SU-DHL-6 (cell line): ENCODE results near the gene CDH1.

ENCODE experiments used
- H2AFZ ChIP-seq: fragments of 200-600 bp; sonication (generic); 2 replicates; pipeline ENCODE4 v1.6.1; 2014; ENCODE audit warnings: low read depth, mild to moderate bottlenecking, moderate library complexity, mixed read lengths, antibody characterized with exemption, low read length; ENCODE audit not compliant: severe bottlenecking
- H3F3A ChIP-seq: fragments of 200-600 bp; shearing (Covaris generic); 2 replicates; pipeline ENCODE4 v1.6.0; 2016; ENCODE audit warnings: antibody characterized with exemption, mild to moderate bottlenecking; ENCODE audit not compliant: insufficient read depth
- H3K27ac ChIP-seq: fragments of 200-600 bp; sonication (generic); 2 replicates; pipeline ENCODE4 v1.5.1; 2016; ENCODE audit warnings: low read depth, mild to moderate bottlenecking, low read length, moderate library complexity, mixed read lengths
- H3K27me3 ChIP-seq: fragments of 200-600 bp; sonication (generic), shearing (Covaris generic); 2 replicates; pipeline ENCODE4 v1.6.0; 2014; ENCODE audit warnings: mild to moderate bottlenecking, low read length
- H3K36me3 ChIP-seq: fragments of 200-600 bp; sonication (generic); 2 replicates; pipeline ENCODE4 v1.6.1; 2014; ENCODE audit warnings: mild to moderate bottlenecking, low read length, mixed read lengths
- H3K4me2 ChIP-seq: fragments of 300-600, 200-600 bp; shearing (Covaris generic), sonication (generic); 2 replicates; pipeline ENCODE4 v1.6.0; 2014; ENCODE audit warnings: low read length, low read depth, mild to moderate bottlenecking; ENCODE audit not compliant: poor library complexity, severe bottlenecking
- H3K4me3 ChIP-seq: fragments of 200-600 bp; sonication (generic); 2 replicates; pipeline ENCODE4 v1.5.1; 2014; ENCODE audit warnings: antibody characterized with exemption, low read length, mild to moderate bottlenecking, mixed read lengths; ENCODE audit not compliant: insufficient read depth, poor library complexity, severe bottlenecking
- H3K79me2 ChIP-seq: fragments of 200-600 bp; sonication (generic); 2 replicates; pipeline ENCODE4 v1.6.1; 2014; ENCODE audit warnings: mild to moderate bottlenecking, low read length, moderate library complexity; ENCODE audit not compliant: insufficient read depth
- H3K9ac ChIP-seq: fragments of 200-600 bp; sonication (generic); 2 replicates; pipeline ENCODE4 v1.7.0; 2014; ENCODE audit warnings: mild to moderate bottlenecking, low read length
- H3K9me2 ChIP-seq: fragments of 200-600 bp; sonication (generic); replicated peaks from 2 replicates; pipeline ENCODE4 v1.6.1; 2014; ENCODE audit warnings: low read length; ENCODE audit not compliant: insufficient read depth
- H3K9me3 ChIP-seq: fragments of 200-600 bp; sonication (generic); 2 replicates; pipeline ENCODE4 v1.6.1; 2014; ENCODE audit warnings: low read length, mixed read lengths; ENCODE audit not compliant: insufficient read depth
- H4K20me1 ChIP-seq: fragments of 200-600 bp; sonication (generic); 2 replicates; pipeline ENCODE4 v1.6.1; 2014; ENCODE audit warnings: low read depth, mild to moderate bottlenecking, antibody characterized with exemption, low read length, moderate library complexity, mixed read lengths
- CTCF ChIP-seq: fragments of 200-600 bp; sonication (generic); IDR thresholded peaks from one replicate; pipeline ENCODE4 v1.5.1; 2017; ENCODE audit warnings: antibody characterized with exemption, mild to moderate bottlenecking, low read length, moderate library complexity; ENCODE audit not compliant: insufficient read depth, poor library complexity, severe bottlenecking
- EZH2phosphoT487 ChIP-seq: fragments of 200-600 bp; sonication (generic), shearing (Covaris generic); conservative IDR thresholded peaks from 2 replicates; pipeline ENCODE4 v1.6.1; 2018; ENCODE audit warnings: mild to moderate bottlenecking, antibody characterized with exemption, low read length, moderate library complexity, mixed read lengths

The CDH1 gene

DNA sequence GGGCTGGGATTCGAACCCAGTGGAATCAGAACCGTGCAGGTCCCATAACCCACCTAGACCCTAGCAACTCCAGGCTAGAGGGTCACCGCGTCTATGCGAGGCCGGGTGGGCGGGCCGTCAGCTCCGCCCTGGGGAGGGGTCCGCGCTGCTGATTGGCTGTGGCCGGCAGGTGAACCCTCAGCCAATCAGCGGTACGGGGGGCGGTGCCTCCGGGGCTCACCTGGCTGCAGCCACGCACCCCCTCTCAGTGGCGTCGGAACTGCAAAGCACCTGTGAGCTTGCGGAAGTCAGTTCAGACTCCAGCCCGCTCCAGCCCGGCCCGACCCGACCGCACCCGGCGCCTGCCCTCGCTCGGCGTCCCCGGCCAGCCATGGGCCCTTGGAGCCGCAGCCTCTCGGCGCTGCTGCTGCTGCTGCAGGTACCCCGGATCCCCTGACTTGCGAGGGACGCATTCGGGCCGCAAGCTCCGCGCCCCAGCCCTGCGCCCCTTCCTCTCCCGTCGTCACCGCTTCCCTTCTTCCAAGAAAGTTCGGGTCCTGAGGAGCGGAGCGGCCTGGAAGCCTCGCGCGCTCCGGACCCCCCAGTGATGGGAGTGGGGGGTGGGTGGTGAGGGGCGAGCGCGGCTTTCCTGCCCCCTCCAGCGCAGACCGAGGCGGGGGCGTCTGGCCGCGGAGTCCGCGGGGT lies at the start of gene CDH1:
CDH1 (plus strand) TSS at position 247 of the 684 bp plus-strand sequence; CDS start at position 371, 124 bp downstream.
- H3K27ac ChIP-seq = no peak within 1 kb of the TSS
- H3F3A ChIP-seq = no peaks in the 10 kb centered on the region
- H3K36me3 ChIP-seq = no peaks in the 10 kb centered on the region
- no peak within 1 kb of the TSS for H3K4me3 ChIP-seq
- H3K9ac ChIP-seq = no peak within 1 kb of the TSS
- no peaks in the 10 kb centered on the region for H3K27me3 ChIP-seq
- H3K9me2 ChIP-seq = no peaks in the 10 kb centered on the region
- no peaks in the 10 kb centered on the region for H3K9me3 ChIP-seq
- no peak for TF ChIP-seq EZH2phosphoT487
- no peak for TF ChIP-seq CTCF
- no peaks in the 10 kb centered on the region for H4K20me1 ChIP-seq
- H3K79me2 ChIP-seq = no peaks in the 10 kb centered on the region
- H3K4me2 ChIP-seq = no peak within 1 kb of the TSS
- H2AFZ ChIP-seq = no peak within 1 kb of the TSS

- no peaks in the 10 kb centered on the region for H3K9me3 ChIP-seq
- H3K79me2 ChIP-seq = no peaks in the 10 kb centered on the region
- no peak overlapping the region for H3K27ac ChIP-seq
- no peaks in the 10 kb centered on the region for H4K20me1 ChIP-seq
- H3K9ac ChIP-seq = no peak overlapping the region
- H3K4me2 ChIP-seq = no peak overlapping the region
- H3K27me3 ChIP-seq = no peaks in the 10 kb centered on the region
- no peak overlapping the region for H3K4me3 ChIP-seq
- no peaks in the 10 kb centered on the region for H3F3A ChIP-seq
- no peak overlapping the region for H2AFZ ChIP-seq
- no peaks in the 10 kb centered on the region for H3K36me3 ChIP-seq
- no peaks in the 10 kb centered on the region for H3K9me2 ChIP-seq
- TF ChIP-seq EZH2phosphoT487 (no peak), CTCF (no peak)
These were observed 47.2 kb upstream of the CDH1 start for GRCh38 chr16:68689921-68690320.

DNA sequence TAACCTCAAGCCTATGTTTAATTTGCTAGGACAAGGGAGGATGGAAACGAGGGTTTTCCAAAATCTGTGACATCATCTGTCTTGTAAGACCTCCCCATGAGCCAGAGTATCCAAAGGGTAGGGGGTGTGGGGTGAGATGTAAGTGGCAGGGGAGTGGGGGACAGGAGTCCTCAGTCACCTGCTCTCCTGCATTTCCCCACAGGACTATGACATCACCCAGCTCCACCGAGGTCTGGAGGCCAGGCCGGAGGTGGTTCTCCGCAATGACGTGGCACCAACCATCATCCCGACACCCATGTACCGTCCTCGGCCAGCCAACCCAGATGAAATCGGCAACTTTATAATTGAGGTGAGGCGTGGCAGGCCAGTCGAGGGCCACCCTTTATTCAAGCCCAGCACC lies 41.5 kb upstream of the CDH1 start:
- Histone ChIP-seq H2AFZ (no peak overlapping the region), H3K9me2 (no peaks in the 10 kb centered on the region), H3K9me3 (no peaks in the 10 kb centered on the region), H3K79me2 (no peaks in the 10 kb centered on the region), H3K27me3 (no peaks in the 10 kb centered on the region), H3K4me2 (no peak overlapping the region), H3F3A (no peaks in the 10 kb centered on the region), H3K9ac (no peak overlapping the region), H3K36me3 (no peaks in the 10 kb centered on the region), H4K20me1 (no peaks in the 10 kb centered on the region), H3K4me3 (no peak overlapping the region), H3K27ac (no peak overlapping the region)
- TF ChIP-seq CTCF (no peak), EZH2phosphoT487 (no peak)
